CD4-positive, alpha-beta T cell treated with Interleukin-1 beta for 1 hour (primary cell): ENCODE data around the gene RABL3.
"Not testable (repeated sequence)": the region's sequence is repeated elsewhere in the genome, so short reads cannot be mapped to it uniquely, and the experiment has no call there.

ENCODE experiments used
- DNase-seq, 2 donors: peaks; one replicate each; pipeline ENCODE4 v3.0.0-alpha.2; 2020 to 2022

The RABL3 gene

DNA sequence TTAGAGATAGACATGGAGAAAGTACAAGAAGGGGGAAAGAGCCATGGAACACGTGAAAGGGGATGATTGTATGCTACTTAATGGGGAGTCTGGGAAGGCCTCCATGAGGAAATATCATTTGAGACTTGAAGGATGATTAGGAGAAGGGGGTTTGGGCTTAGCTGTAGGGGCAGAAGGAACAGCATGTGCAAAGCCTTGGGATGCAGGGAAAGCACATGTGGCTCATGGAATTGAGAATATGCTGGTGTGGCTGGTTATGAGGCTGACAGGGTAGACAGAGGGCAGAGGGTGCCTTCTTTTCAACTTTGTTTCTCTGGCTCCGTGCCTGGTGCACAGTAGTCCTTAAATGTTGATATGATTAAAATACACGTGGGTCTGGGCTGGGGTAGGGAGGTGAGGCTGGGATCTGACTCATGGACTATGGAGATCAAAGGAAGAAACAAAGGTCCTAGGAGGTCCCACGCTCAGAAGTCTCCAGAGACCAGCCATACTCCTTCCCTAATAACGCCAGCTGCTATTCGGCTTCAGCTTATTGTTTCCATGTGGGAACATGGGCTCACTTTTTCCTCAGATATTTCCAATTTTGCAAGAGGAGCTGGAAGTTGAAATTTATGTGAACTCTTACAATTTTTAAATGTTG, 1.4 kb upstream of the RABL3 start:
- no peak for DNase-seq

DNA sequence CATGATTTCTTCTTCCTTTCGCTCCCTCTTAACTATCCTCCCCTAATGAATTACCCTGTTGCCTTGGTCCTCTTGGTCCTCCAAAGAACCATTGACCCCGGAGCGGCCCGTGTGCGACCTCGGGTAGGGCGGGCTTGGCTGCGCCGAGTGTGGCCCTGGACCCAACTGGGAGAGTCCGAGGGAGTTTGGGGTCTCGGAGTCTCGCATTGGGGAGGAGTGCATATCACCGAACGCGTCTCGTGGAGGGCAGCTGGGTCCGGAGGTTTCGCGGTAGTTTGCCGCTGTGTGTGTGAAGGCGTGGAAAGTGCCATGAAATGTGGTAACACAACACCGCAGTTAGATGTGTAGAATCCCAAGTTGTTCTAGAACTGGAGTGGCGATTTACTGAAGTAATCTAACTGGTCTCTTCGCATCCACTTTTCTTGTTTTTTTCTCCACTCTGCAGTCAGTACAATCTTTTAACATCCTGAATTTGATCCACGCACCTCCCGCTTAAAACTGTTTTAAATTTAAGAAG, 591 bp upstream of the RABL3 start:
- peak in 1 of 2 donors; percentile 16 for DNase-seq

DNA sequence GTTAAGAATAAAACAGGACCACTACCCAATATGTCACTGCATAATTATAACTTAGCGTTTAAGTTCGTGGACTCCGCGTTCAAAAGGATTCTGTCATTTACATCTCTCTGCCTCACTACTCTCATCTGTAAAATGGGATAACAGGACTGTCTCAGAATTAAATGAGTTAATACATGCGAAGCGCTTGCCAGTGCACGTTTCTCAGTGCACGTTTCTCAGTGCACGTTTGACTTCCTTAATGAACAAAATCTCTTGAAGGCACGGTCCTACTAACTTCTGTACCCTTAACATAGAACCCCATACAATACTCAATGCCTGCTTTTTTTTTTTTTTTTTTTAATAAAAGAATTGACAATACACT, 499 bp downstream of the RABL3 start:
- DNase-seq: no peak

DNA sequence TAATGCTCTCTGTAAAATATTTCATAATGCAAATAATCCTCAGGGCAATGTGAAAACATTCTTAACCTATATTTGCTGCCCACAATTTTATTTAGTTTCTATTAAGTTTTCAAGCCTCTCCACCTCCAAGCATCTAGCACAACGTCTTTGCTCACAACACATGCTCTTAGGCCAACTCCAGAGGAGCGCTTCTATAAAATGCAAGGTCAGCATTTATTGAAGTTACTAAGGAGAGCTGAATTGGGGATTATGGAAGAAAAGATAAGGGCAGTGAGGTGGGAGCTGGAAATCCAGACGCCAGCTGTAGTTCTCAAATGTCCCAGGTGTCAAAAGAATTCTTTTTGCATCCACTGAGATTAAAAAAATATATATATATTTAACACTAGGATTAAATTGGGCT, 996 bp downstream of the RABL3 start:
- DNase-seq: no peak

DNA sequence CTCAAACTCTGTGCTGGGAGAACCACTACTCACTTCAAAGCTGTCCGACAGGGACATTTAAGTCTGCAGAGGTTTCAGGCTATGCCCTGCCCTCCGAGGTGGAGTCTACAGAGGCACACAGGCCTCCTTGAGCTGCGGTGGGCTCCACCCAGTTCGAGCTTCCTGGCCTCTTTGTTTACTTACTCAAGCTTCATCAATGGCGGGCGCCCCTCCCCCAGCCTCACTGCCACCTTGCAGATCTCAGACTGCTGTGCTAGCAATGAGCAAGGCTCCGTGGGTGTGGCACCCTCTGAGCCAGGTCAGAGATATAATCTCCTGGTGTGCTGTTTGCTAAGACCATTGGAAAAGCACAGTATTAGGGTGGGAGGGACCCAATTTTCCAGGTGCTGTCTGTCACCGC, 4.3 kb downstream of the RABL3 start:
- DNase-seq: not testable (repeated sequence)

DNA sequence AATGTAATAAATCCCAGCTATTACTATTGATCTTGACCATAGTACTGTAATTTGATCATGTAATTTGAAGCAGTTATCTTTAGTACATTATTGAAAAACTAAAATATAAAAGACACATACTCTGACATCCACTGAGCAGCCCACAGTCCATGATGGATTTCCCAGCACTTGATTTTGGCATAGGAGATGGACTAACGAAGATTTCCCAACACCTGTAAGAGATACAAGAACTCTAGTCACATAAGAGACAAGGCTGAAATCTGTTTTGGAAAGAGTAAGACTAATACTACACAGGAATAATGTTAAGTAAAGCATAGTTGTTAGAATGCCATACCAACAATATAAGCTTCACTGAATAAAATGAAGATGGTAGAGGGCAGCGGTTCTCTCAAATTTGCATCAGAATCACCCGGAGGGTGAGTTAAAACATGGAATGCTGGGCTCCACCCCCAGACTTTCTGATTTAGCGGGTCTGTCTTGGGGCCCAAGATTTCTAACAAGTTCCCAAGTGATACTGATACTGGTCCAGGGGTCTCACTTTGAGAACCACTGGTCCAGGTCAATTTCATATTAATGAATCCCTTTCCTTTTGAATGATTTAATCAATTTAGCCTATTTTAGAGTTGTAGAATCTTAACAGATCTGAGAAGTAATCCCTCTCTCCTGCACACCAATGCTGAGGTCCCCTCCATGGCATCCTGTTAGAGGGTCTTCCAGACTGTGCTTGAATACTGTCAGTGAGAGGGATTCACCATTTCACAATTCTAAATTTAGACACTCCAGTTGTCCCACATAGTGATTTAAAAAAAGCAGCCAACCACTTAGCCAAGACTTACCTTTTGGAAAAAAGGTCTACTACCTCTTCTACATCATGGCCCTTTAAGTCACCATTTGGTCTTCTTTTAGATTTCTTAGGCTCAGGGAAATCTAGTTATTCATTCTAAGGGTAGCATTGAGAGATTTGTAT, 11.5 kb downstream of the RABL3 start:
- DNase-seq: no peak

DNA sequence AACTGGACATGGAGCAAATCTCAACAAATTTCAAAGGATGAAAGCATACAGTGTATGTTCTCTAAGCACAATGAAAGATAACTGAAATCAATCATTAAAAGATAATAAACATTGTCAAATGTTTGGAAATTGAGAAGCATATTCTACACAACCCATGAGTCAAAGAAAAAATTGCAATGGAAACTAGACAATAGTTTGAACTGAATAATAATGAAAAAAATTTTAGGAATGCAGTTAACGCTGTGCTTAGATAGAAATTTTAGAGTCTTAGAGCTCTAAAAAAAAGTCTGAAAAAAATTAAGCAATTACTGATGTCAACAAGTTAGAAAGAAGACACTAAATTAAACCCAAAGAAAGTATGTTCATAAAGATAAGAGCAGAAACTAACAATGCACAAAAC, 15.5 kb downstream of the RABL3 start:
- no peak for DNase-seq

DNA sequence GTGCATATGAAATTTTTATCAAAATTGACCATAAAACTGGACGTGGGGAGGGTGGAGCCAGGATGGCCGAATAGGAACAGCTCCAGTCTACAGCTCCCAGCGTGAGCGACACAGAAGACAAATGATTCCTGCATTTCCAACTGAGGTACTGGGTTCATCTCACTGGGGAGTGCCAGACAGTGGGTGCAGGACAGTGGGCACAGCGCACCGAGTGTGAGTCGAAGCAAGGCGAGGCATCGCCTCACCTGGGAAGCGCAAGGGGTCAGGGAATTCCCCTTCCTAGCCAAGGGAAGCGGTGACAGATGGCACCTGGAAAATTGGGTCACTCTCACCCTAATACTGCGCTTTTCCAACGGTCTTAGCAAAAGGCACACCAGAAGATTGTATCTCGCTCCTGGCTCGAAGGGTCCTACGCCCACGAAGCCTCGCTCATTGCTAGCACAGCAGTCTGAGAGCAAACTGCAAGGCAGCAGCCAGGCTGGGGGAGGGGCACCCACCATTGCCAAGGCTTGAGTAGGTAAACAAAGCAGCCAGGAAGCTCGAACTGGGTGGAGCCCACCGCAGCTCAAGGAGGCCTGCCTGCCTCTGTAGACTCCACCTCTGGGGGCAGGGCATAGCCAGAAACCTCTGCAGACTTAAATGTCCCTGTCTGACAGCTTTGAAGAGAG, 23.0 kb downstream of the RABL3 start:
- DNase-seq: peak; percentile 83

DNA sequence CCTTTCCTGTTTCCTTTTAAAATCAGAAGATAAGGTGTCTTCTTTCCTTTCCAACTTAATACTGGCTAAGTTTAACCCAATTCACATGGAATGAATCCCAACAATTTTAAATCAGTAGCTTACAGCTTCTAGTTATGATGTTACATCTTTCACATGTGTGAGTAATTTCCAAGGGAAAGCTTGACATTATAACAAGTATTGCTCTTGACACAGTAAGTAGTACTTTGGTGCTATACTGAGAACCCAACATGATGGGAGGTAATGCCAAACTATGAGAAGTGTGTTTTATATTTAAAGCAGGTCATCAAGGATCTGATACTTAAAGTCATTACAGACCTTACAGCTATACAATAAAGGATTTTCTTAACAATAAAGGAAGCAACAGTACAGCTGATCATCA, 29.1 kb downstream of the RABL3 start:
- no peak for DNase-seq

DNA sequence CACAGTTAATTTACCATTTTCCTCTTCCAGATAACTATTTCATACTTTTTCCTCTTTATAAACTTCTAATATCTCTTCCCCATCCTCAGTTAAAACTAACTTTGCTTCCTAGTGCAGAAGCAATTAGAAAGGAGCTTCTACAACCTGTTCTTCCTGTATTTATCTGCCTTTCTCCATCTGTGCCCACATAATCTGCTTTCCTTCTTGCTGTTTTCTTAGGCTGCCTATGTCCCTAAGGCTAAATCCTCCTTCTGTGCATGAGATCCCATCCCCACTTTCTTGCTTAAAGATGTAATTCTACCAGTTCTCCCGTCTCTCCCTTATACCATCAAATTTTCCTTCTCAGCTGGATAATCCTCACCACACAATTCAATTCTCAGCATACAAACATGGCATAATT, 31.9 kb downstream of the RABL3 start:
- no peak for DNase-seq

DNA sequence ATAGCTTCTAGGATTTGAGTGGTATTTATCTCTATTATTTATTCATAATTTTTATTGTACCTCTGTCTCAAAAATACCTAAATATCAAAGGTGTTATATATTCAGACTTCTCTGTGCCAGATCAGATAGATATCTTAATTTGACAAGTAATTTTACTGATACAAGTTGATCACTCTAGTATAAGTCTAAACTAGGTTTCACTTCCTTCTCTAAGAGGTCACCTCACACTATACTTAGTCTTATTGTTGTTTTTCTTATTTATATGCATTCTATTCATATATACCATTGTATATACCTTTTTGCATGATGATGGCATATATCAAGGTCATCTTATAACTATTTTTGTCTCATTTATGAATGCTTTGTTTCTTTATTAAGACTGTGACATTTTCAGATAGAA, 33.9 kb downstream of the RABL3 start:
- DNase-seq: no peak

DNA sequence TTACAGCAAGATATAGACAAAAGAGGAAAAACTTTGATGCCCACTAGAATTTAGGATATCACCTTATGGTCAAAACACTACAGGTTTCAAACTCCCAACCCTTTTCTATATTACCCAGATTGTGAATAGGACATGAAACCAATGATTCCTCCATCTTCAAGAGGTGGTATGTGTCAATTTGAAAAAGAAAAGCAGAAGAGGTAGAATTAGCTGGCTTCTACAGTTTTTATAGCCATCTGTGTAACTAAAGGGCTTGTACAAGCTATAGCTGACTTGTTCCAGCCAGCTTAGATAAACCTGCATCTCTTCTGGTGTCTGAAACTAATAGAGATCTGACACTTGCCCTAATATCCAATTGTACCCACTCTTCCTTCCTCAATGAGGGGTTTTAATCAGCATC, 35.4 kb downstream of the RABL3 start:
- no peak for DNase-seq

DNA sequence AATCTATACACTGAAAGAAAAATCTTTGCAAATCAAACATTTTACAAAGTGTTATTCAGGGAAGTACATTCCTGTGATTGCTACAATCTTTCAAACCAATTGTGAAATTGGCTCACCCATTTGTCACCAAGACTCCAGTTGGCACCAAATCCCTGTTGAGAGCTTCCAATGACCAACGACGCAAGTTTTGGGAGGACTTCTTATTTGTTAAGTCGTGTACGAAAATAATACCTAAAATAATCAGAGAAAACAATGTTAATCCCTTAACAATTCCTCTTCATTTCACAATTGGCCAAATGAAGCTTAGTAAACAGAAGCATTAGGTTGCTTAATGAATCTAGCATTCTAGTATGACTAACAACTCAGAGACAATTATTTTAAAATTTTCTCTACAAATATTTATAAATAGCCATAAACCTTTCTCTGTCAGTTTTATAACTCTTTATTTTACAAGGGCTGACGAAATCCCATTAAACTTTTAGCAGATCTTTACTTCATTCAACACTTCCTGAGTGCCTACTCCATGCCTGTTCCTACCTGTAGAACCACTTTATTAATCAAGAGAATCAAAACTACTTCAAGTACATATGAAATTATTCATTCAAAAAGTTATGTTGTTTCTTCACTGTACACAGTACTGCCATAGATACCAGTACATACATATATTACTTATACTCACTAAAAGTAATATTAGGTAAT, 36.3 kb downstream of the RABL3 start:
- no peak for DNase-seq

DNA sequence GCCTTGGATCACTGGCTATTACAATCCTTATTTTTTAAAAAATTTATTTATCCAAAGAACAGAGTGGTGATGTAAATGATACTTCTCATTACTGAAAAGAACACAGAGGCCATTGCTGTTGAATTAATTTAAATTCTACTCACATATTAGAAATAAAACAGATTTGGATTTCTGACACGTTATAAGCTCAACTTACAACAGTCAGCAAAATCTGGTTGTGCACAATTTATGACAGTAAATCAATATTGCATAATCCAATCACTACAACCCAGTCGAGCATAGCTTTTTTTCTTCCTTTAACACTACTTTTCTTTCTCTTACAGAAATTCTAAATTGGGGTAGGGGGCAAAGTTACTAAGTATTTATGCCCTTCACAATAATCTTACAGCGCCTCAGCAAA, 43.0 kb downstream of the RABL3 start:
- no peak for DNase-seq

DNA sequence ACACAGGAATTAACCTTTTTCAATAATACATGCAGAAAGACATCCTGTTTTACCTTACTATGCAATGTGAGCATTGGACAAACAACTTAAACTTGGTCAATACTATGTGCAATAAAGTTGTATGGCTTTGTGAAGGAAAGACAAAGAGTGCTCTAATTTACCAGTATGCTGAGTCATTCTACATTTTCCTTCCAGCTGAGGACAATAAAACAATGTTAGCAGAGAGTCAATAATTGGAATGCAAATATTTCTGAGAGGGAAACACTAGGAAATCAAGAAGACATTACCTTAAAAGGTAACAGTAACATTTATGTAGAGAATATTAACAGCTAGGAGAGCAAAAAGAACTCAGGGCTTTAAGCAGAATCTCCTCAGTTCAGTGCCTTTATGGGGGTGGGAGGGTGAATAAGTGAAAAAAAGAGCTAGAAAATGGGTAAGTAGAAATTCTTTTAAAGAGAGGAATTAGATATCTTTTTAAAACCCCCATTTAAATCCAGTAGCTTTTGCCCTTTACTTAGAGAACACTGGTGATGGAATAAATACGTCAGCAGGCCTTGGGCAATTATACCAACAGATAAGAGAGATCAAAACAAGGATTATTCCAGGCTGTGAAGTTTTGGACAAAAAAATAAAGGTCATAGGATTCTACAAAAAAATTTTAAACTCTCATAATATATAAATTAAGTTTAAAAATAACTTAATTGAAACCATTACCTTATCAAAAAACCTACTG, 48.7 kb downstream of the RABL3 start:
- DNase-seq: no peak

DNA sequence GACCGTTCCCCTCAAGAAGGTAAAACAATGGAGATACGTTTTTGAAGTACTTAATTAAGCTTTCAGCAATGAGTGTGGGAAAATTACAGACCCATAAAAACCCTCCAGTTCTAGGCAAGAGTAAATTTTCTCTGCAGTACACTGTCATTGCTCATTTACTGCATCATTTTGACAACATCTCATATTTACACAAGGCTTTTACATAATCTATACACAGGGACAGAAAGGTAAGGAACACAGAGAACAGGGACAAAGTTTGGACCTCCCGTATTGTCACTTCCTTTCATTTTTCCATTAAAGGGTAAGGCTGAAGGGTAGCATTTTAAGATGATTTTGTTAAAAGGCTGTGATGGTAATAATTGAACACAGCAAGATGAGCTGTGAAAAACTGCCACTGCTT, 52.9 kb downstream of the RABL3 start:
- DNase-seq: no peak

DNA sequence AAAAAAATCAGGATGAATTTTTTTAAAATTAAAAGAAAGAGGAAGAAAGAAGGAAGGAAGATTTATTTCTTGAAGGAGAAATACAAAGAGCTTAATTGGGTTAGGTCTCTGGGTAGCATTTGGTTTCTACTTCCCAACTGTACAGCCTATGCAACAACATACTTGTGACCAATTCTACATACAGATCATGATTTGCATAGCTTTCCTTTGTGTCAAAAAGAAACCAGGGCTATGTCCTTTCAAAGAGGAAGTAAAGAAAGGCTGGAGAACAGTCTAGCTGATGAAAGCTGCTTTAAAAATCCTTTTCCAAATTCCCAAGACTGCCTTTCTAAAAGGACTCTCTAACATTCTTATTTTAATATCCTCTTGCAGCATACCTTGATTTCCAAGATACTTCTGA, 54.2 kb downstream of the RABL3 start:
- no peak for DNase-seq

DNA sequence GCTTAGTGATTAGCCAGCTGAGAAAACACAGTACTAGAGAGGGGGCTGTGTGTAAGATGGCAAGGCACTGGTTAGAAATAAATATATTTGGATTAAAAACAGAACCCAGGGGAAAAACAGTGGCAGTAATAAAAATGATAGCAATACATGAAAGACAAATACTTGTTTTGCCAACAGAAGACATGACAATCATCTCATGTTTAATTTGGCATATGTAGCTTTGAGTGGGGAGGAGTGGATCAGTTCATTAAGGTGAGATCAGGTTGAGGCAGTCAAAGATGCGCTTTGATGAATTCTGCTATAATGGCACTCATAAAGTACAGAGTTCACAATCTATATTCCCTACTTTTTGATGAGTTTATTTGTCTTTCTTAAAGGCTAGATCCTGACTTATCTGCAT, 56.9 kb downstream of the RABL3 start:
- DNase-seq: no peak

DNA sequence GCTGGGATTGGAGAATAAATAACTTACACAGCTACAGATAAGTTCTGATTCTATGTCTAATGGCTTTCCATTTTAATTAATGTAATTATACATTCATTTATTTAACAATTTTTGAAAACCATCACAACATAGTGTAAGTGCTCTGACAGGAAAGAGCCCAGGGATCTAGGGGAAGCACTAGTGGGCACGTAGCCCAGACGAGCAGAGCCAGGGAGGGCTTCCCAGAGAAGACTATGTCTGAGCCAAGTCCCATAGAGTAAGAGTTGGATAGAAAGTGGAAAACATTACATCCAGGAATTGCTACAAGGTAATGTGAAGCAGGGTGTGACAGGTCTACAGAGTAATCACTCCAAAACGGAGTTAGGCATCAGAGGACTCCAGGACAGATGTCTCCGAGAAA, 57.4 kb downstream of the RABL3 start:
- DNase-seq: no peak

DNA sequence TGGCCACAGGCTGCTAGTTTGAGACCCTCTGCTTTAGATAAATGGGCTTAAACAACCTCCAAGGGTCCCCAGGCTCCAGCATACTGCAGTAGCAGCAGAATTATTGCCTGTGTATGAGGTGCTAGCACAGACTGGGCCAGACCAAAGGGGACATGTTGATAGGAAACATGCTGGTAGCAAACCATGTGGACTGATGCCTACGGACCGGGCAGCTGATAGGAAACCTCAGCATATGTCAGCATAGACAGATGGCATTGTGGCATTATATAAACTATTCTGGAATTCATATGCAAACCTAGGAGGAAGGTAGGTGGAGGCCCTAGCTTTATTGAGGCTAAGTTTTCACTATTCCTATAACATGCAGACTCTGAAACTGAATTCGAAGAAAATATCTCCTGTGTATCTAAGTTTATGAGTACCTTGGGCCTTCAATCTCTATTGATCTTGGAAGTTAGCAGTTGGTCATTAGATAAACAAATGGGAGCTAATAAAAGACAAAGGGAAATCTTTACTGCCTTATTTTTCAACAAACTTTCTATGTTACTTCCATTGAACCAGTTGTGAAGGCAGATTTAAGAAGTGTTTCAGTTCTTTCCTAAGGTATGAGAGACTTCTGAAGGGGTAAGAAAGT, 58.5 kb downstream of the RABL3 start:
- no peak for DNase-seq

DNA sequence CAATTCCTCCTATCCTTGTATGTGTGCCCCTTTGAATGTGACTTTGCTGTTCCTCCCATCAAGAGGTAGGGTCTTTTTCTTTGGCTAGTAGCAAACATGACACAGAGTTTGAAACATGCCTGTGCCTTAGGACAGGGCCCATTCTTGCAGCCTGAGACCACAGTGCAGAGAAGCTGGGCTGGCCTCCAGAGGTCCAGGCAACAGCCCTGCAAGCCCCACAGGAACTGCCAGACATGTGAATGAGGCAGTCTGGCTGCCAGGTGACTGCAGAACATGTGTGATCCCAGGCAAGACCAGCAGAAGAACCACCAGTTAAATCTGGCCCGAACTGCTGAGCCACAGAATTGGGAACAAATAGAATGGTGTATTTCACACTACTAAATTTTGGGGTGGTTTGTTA, 59.1 kb downstream of the RABL3 start:
- no peak for DNase-seq
